Vagina (tissue), 2 donors: ENCODE data around the gene FAAH. TPM values are rescaled to one million over a fixed set of nuclear protein-coding genes. Genes with fewer than 3 reads are reported as not detected.

Experiments used
- DNase-seq, 2 donors: peaks; one replicate each; pipeline ENCODE4 v3.0.0-alpha.2; 2017; ENCODE audit errors: extremely low spot score in 2 of 2
- H3K27ac ChIP-seq: fragments of 200-600 bp; sonication (generic); one replicate; pipeline ENCODE4 v1.5.1; 2019
- H3K27me3 ChIP-seq: fragments of 200-600 bp; sonication (generic); one replicate; pipeline ENCODE4 v1.5.1; 2019
- H3K36me3 ChIP-seq, 2 donors: fragments of 200-600 bp; sonication (generic); one replicate each; pipeline ENCODE4 v1.5.1; 2017 to 2019
- H3K4me1 ChIP-seq: fragments of 200-600 bp; sonication (generic); one replicate; pipeline ENCODE4 v1.5.1; 2019
- H3K4me3 ChIP-seq, 2 donors: fragments of 200-600 bp; sonication (generic); 1 replicate in 1 of 2; 2 replicates in 1 of 2; pipeline ENCODE4 v1.5.1; 2016 to 2019
- H3K9me3 ChIP-seq: fragments of 200-600 bp; sonication (generic); one replicate; pipeline ENCODE4 v1.5.1; 2019
- CTCF ChIP-seq, 3 experiments: fragments of 450-650 bp in 2 of 3; fragments of 200-600 bp in 1 of 3; sonication (generic) in 1 of 3; IDR thresholded peaks; one replicate each; pipeline ENCODE4 v1.5.1; 2017 to 2019; ENCODE audit warnings: antibody characterized with exemption in 3 of 3, mild to moderate bottlenecking in 2 of 3, moderate library complexity in 2 of 3
- POLR2A ChIP-seq, 2 donors: fragments of 450-650 bp; IDR thresholded peaks; one replicate each; pipeline ENCODE4 v1.6.1; 2017; ENCODE audit warnings: antibody characterized with exemption in 2 of 2, mild to moderate bottlenecking in 2 of 2, moderate library complexity in 2 of 2
- POLR2AphosphoS5 ChIP-seq, 2 donors: sonication (generic); formaldehyde crosslinking; IDR thresholded peaks; one replicate each; pipeline ENCODE4 v1.9.0; 2017; ENCODE audit warnings: antibody characterized with exemption in 2 of 2, mild to moderate bottlenecking in 2 of 2, low read depth in 1 of 2; ENCODE audit not compliant: insufficient read depth in 1 of 2
- intact Hi-C: fragments of 100-400 bp; cut with DNase I; formaldehyde crosslinking; loops from one replicate; pipeline ENCODE4 v1.15.1; 2023
- total RNA-seq: library from RNA; depleted of rRNA; stranded (reverse); fragments of >200 nt; gene quantifications from one replicate; pipeline ENCODE4 v1.2.3, GENCODE V29; 2016

Gene FAAH
- total RNA-seq, 1 donor from 2014 or later = 38.1 TPM

GRCh38 chr1:46453449-46453848 is 59.3 kb downstream of the FAAH start:
- Histone ChIP-seq H3K9me3 (no peaks in the 10 kb centered on the region), H3K4me3 (no peak overlapping the region), H3K36me3 (no peaks in the 10 kb centered on the region), H3K27ac (no peak overlapping the region), H3K4me1 (peaks cover under 1% of the 10 kb centered on the region), H3K27me3 (no peaks in the 10 kb centered on the region)
- no peak for DNase-seq
- TF ChIP-seq POLR2A (IDR thresholded peaks at IDR 0.05) (no peak), CTCF (IDR thresholded peaks at IDR 0.05) (no peak), POLR2AphosphoS5 (IDR thresholded peaks at IDR 0.05; ENCODE audit: insufficient read depth in 1 of 2, low read depth in 1 of 2) (no peak)
- intact Hi-C loops = no loop called here

- TF ChIP-seq POLR2AphosphoS5 (IDR thresholded peaks at IDR 0.05; ENCODE audit: insufficient read depth in 1 of 2, low read depth in 1 of 2) = no peak
- no peak for TF ChIP-seq POLR2A (IDR thresholded peaks at IDR 0.05)
- no peak for TF ChIP-seq CTCF (IDR thresholded peaks at IDR 0.05)
- intact Hi-C loops = no loop called here
- H3K27ac ChIP-seq = no peak overlapping the region
- no peaks in the 10 kb centered on the region for H3K36me3 ChIP-seq
- no peaks in the 10 kb centered on the region for H3K27me3 ChIP-seq
- DNase-seq = no peak
- no peaks in the 10 kb centered on the region for H3K9me3 ChIP-seq
- no peak overlapping the region for H3K4me3 ChIP-seq
- H3K4me1 ChIP-seq = no peaks in the 10 kb centered on the region
Measured at GRCh38 chr1:46455951-46456350, 61.8 kb downstream of the FAAH start.

GRCh38 chr1:46456411-46456963 is 62.4 kb downstream of the FAAH start:
- intact Hi-C loops = no loop called here
- Histone ChIP-seq H3K4me1 (no peaks in the 10 kb centered on the region), H3K4me3 (no peak overlapping the region), H3K27me3 (no peaks in the 10 kb centered on the region), H3K36me3 (no peaks in the 10 kb centered on the region), H3K9me3 (no peaks in the 10 kb centered on the region), H3K27ac (no peak overlapping the region)
- DNase-seq = no peak
- TF ChIP-seq CTCF (IDR thresholded peaks at IDR 0.05) (no peak), POLR2AphosphoS5 (IDR thresholded peaks at IDR 0.05; ENCODE audit: insufficient read depth in 1 of 2, low read depth in 1 of 2) (no peak), POLR2A (IDR thresholded peaks at IDR 0.05) (no peak)

GRCh38 chr1:46457178-46457577 is 63.1 kb downstream of the FAAH start:
- Histone ChIP-seq H3K4me1 (no peaks in the 10 kb centered on the region), H3K27me3 (no peaks in the 10 kb centered on the region), H3K4me3 (no peak overlapping the region), H3K9me3 (no peaks in the 10 kb centered on the region), H3K36me3 (no peaks in the 10 kb centered on the region), H3K27ac (no peak overlapping the region)
- no peak for DNase-seq
- no peak for TF ChIP-seq CTCF (IDR thresholded peaks at IDR 0.05)
- intact Hi-C loops = no loop called here

- intact Hi-C loops = no loop called here
- no peaks in the 10 kb centered on the region for H3K36me3 ChIP-seq
- no peak overlapping the region for H3K4me3 ChIP-seq
- no peaks in the 10 kb centered on the region for H3K27me3 ChIP-seq
- H3K9me3 ChIP-seq = no peaks in the 10 kb centered on the region
- no peak for DNase-seq
- H3K4me1 ChIP-seq = no peaks in the 10 kb centered on the region
- H3K27ac ChIP-seq = no peak overlapping the region
- TF ChIP-seq POLR2A (IDR thresholded peaks at IDR 0.05) (no peak), POLR2AphosphoS5 (IDR thresholded peaks at IDR 0.05; ENCODE audit: insufficient read depth in 1 of 2, low read depth in 1 of 2) (no peak), CTCF (IDR thresholded peaks at IDR 0.05) (no peak)
Measured at GRCh38 chr1:46458190-46458589, 64.1 kb downstream of the FAAH start.
